ENCODE results near the gene ZP2.

- no peak for TF ChIP-seq EZH2 (IDR thresholded peaks at IDR 0.05; ENCODE audit: low read length, unreplicated experiment)
- TF ChIP-seq CTCF (conservative IDR thresholded peaks at IDR 0.05; ENCODE audit: low read depth, low read length): no peak
- TF ChIP-seq EZH2phosphoT487 (IDR thresholded peaks at IDR 0.05; ENCODE audit: borderline replicate concordance, low read length): no peak
Measured at GRCh38 chr16:21214086-21214485, 2.7 kb upstream of the ZP2 start.

Measured in PC-3 (cell line).